ENCODE measurements around the gene CRAT. TPM values are rescaled to one million over a fixed set of nuclear protein-coding genes. Genes with fewer than 3 reads are reported as not detected.

The CRAT gene
- total RNA-seq, 3 donors from 2014 or later = 62.0 to 86.5 (median 71.2) TPM

GRCh38 chr9:129077236-129077635, 33.4 kb downstream of the CRAT start:
- H3K4me3 ChIP-seq = no peak overlapping the region
- no peaks in the 10 kb centered on the region for H3K36me3 ChIP-seq (ENCODE audit: low read depth)
- intact Hi-C loops (cut with DNase I, micrococcal nuclease) = no loop called here
- peak; percentile 75 to 82 (median 81) for DNase-seq
- H3K4me1 ChIP-seq (ENCODE audit: low read depth) = peaks cover 40% of the 10 kb centered on the region
- TF ChIP-seq, protein P1, sequence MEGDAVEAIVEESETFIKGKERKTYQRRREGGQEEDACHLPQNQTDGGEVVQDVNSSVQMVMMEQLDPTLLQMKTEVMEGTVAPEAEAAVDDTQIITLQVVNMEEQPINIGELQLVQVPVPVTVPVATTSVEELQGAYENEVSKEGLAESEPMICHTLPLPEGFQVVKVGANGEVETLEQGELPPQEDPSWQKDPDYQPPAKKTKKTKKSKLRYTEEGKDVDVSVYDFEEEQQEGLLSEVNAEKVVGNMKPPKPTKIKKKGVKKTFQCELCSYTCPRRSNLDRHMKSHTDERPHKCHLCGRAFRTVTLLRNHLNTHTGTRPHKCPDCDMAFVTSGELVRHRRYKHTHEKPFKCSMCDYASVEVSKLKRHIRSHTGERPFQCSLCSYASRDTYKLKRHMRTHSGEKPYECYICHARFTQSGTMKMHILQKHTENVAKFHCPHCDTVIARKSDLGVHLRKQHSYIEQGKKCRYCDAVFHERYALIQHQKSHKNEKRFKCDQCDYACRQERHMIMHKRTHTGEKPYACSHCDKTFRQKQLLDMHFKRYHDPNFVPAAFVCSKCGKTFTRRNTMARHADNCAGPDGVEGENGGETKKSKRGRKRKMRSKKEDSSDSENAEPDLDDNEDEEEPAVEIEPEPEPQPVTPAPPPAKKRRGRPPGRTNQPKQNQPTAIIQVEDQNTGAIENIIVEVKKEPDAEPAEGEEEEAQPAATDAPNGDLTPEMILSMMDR (IDR thresholded peaks at IDR 0.05) = no peak
- no peaks in the 10 kb centered on the region for H3K9me3 ChIP-seq
- ATAC-seq = peak; percentile 19

GRCh38 chr9:129076640-129077037, 34.0 kb downstream of the CRAT start:
- Histone ChIP-seq H3K9me3 (no peaks in the 10 kb centered on the region), H3K36me3 (ENCODE audit: low read depth) (no peaks in the 10 kb centered on the region), H3K4me3 (no peak overlapping the region), H3K4me1 (ENCODE audit: low read depth) (peaks cover 34% of the 10 kb centered on the region)
- ATAC-seq (no peak), DNase-seq (peak in 1 of 3 donors; percentile 21)
- TF ChIP-seq, protein P1 (IDR thresholded peaks at IDR 0.05) = no peak
- intact Hi-C loops (cut with DNase I, micrococcal nuclease) = no loop called here

DNA sequence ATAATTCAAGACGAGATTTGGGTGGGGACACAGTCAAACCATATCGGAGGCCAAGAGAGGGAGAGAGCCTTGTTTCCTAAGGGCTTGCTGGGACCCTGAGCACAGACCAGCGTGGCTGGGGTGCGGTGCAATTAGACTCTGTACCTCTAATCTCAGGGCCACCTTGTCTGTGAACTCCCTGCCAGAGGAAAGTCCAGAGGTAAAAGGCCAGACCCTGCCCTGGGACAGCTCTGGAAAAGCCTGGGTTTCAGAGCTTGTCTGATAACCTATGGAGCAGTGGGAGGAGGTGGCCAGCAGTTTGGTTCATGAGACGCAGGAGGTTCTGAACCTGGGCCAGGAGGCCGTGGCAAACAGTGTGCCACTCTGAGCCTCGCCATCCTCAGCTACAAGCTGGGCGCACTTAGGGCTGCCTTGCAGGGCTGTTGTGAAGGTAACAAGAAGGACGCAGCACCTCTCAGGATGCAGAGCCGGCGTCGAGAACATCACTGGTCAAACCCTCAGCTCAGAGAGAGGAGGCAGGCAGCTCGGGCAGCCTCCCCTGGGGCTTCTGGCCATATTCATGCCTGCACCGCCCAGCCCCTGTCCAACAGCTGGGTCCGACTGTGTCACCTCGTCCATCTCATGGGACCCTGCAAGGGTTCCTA, 34.5 kb downstream of the CRAT start:
- DNase-seq = peak in 2 of 3 donors; percentile 48 to 54
- H3K4me3 ChIP-seq = no peak overlapping the region

GRCh38 chr9:129074106-129074505, 36.5 kb downstream of the CRAT start:
- H3K4me1 ChIP-seq (ENCODE audit: low read depth) = peaks cover 30% of the 10 kb centered on the region
- H3K4me3 ChIP-seq = no peak overlapping the region
- no peaks in the 10 kb centered on the region for H3K9me3 ChIP-seq
- H3K36me3 ChIP-seq (ENCODE audit: low read depth) = no peaks in the 10 kb centered on the region
- ATAC-seq = no peak
- intact Hi-C loops (cut with DNase I, micrococcal nuclease) = no loop called here
- TF ChIP-seq, protein P1 (IDR thresholded peaks at IDR 0.05) = no peak
- no peak for DNase-seq

More for the DNA sequence above, 34.5 kb downstream of the CRAT start:
- H3K4me1 ChIP-seq (ENCODE audit: low read depth) = peaks cover 32% of the 10 kb centered on the region
- TF ChIP-seq, protein P1 (IDR thresholded peaks at IDR 0.05) = no peak
- intact Hi-C loops (cut with DNase I, micrococcal nuclease) = no loop called here
- ATAC-seq = peak; percentile 1
- no peaks in the 10 kb centered on the region for H3K9me3 ChIP-seq
- H3K36me3 ChIP-seq (ENCODE audit: low read depth) = no peaks in the 10 kb centered on the region

DNA sequence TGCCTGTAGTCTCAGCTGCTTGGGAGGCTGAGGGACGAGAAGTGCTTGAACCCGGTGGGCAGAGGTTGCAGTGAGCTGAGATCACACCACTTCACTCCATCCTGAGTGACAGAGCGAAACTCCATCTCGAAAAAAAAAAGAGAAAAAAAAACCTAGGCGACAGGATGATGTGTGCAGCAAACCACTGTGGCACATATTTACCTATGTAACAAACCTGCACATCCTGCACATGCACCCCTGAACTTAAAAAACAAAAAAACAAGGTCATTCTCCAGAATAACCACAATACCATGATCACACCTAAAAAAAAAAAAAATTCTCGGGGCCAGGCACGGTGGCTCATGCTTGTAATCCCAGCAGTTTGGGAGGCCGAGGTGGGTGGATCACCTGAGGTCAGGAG, 37.2 kb downstream of the CRAT start:
- DNase-seq = no peak
- TF ChIP-seq, protein P1 (IDR thresholded peaks at IDR 0.05) = no peak
- Histone ChIP-seq H3K9me3 (no peaks in the 10 kb centered on the region), H3K36me3 (ENCODE audit: low read depth) (no peaks in the 10 kb centered on the region), H3K4me3 (no peak overlapping the region), H3K4me1 (ENCODE audit: low read depth) (peaks cover 25% of the 10 kb centered on the region)
- no peak for ATAC-seq
- intact Hi-C loops (cut with DNase I, micrococcal nuclease) = no loop called here
